ENCODE data around the gene ADAD2. TPM values are rescaled to one million over a fixed set of nuclear protein-coding genes. Genes with fewer than 3 reads are reported as not detected.

The ADAD2 gene
- total RNA-seq, 1 donor from 2014 or later = not detected

GRCh38 chr16:84179612-84180320 is 11.2 kb upstream of the ADAD2 start:
- peaks cover 34% of the 10 kb centered on the region for H3K4me1 Mint-ChIP-seq (ENCODE audit: low read depth, unreplicated experiment)
- no peak overlapping the region for H3K27ac ChIP-seq (ENCODE audit: low read depth, low read length)
- no peak overlapping the region for H2AFZ ChIP-seq (ENCODE audit: low read depth, low read length)
- no peaks in the 10 kb centered on the region for H3K36me3 ChIP-seq (ENCODE audit: insufficient read depth, low read length)
- FAIRE-seq = no peak
- H3K4me3 Mint-ChIP-seq (ENCODE audit: unreplicated experiment) = no peak overlapping the region
- DNase-seq (ENCODE audit: low read depth) = no peak
- peaks cover 46% of the 10 kb centered on the region for H4K20me1 ChIP-seq (ENCODE audit: insufficient read depth, low read length)
- TF ChIP-seq CTCF (IDR thresholded peaks at IDR 0.05; ENCODE audit: insufficient read depth, low read depth, low read length) = no peak
- no peak for TF ChIP-seq EZH2 (IDR thresholded peaks at IDR 0.05; ENCODE audit: insufficient read depth, low read length)
- no peaks in the 10 kb centered on the region for H3K27me3 Mint-ChIP-seq (ENCODE audit: low read depth, unreplicated experiment)
- peaks cover 18% of the 10 kb centered on the region for H3K4me1 ChIP-seq (ENCODE audit: insufficient read depth, low read length)
- H3K27me3 ChIP-seq (ENCODE audit: insufficient read depth, low read length) = no peaks in the 10 kb centered on the region
- no peak overlapping the region for H3K9ac ChIP-seq (ENCODE audit: low read length)
- H3K9me3 Mint-ChIP-seq (ENCODE audit: unreplicated experiment) = no peaks in the 10 kb centered on the region
- no peak overlapping the region for H3K4me3 ChIP-seq (ENCODE audit: insufficient read depth, low read depth, low read length)
- H3K36me3 Mint-ChIP-seq (ENCODE audit: low read depth, unreplicated experiment) = peaks cover 11% of the 10 kb centered on the region
- H3K4me2 ChIP-seq (ENCODE audit: low read length) = no peak overlapping the region
- H3K27ac Mint-ChIP-seq (ENCODE audit: unreplicated experiment) = no peak overlapping the region
- H3K9me3 ChIP-seq (ENCODE audit: insufficient read depth, low read depth, low read length) = no peaks in the 10 kb centered on the region
- H3K79me2 ChIP-seq (ENCODE audit: insufficient read depth, low read length) = peaks cover 21% of the 10 kb centered on the region

- Histone ChIP-seq H4K20me1 (ENCODE audit: insufficient read depth, low read length) (peaks cover 52% of the 10 kb centered on the region), H3K4me1 (ENCODE audit: insufficient read depth, low read length) (peaks cover 18% of the 10 kb centered on the region), H3K4me3 (ENCODE audit: insufficient read depth, low read depth, low read length) (no peak overlapping the region), H3K36me3 (ENCODE audit: insufficient read depth, low read length) (peaks cover 3% of the 10 kb centered on the region), H3K4me2 (ENCODE audit: low read length) (no peak overlapping the region), H3K27ac (ENCODE audit: low read depth, low read length) (no peak overlapping the region), H3K27me3 (ENCODE audit: insufficient read depth, low read length) (no peaks in the 10 kb centered on the region), H2AFZ (ENCODE audit: low read depth, low read length) (no peak overlapping the region), H3K79me2 (ENCODE audit: insufficient read depth, low read length) (peaks cover 30% of the 10 kb centered on the region), H3K9ac (ENCODE audit: low read length) (no peak overlapping the region), H3K9me3 (ENCODE audit: insufficient read depth, low read depth, low read length) (no peaks in the 10 kb centered on the region)
- peaks cover 11% of the 10 kb centered on the region for H3K36me3 Mint-ChIP-seq (ENCODE audit: low read depth, unreplicated experiment)
- no peak overlapping the region for H3K4me3 Mint-ChIP-seq (ENCODE audit: unreplicated experiment)
- H3K27me3 Mint-ChIP-seq (ENCODE audit: low read depth, unreplicated experiment) = no peaks in the 10 kb centered on the region
- TF ChIP-seq EZH2 (IDR thresholded peaks at IDR 0.05; ENCODE audit: insufficient read depth, low read length) = no peak
- no peak for TF ChIP-seq CTCF (IDR thresholded peaks at IDR 0.05; ENCODE audit: insufficient read depth, low read depth, low read length)
- no peak for FAIRE-seq
- no peaks in the 10 kb centered on the region for H3K9me3 Mint-ChIP-seq (ENCODE audit: unreplicated experiment)
- DNase-seq (ENCODE audit: low read depth) = no peak
- H3K4me1 Mint-ChIP-seq (ENCODE audit: low read depth, unreplicated experiment) = peaks cover 28% of the 10 kb centered on the region
- no peak overlapping the region for H3K27ac Mint-ChIP-seq (ENCODE audit: unreplicated experiment)
These were observed 10.3 kb upstream of the ADAD2 start for GRCh38 chr16:84180519-84181140.

All from astrocyte (in vitro differentiated cells and primary cell).